B cell (primary cell): ENCODE data around the gene OSBPL5.

Experiments
- CTCF ChIP-seq: fragments of 200-600 bp; IDR thresholded peaks from one replicate; pipeline ENCODE4 v1.8.0; 2022; ENCODE audit warnings: antibody characterized with exemption, mild to moderate bottlenecking
- EZH2 ChIP-seq: IDR thresholded peaks from 2 replicates; pipeline ENCODE4 v1.6.1; 2012; ENCODE audit warnings: borderline replicate concordance, low read depth, mild to moderate bottlenecking, moderate library complexity, low read length; ENCODE audit not compliant: insufficient read depth, poor library complexity, severe bottlenecking

GRCh38 chr11:3152471-3153110 lies 12.5 kb downstream of the OSBPL5 start:
- TF ChIP-seq CTCF (no peak), EZH2 (no peak)
